GM12892 (cell line): ENCODE results near the gene PEAK1.

ENCODE experiments used
- POLR2A ChIP-seq: IDR thresholded peaks from 2 replicates; pipeline ENCODE4 v1.6.1; 2011; ENCODE audit warnings: low read depth, low read length, control low read depth
- POLR2AphosphoS5 ChIP-seq: IDR thresholded peaks from 2 replicates; pipeline ENCODE4 v1.6.1; 2011; ENCODE audit warnings: low read depth, low read length, control low read depth
- TAF1 ChIP-seq: IDR thresholded peaks from 2 replicates; pipeline ENCODE4 v1.6.1; 2011; ENCODE audit warnings: low read depth, mild to moderate bottlenecking, control low read depth, low read length, borderline replicate concordance

GRCh38 chr15:77179541-77179998, 240.3 kb downstream of the PEAK1 start:
- TF ChIP-seq POLR2AphosphoS5 (no peak), POLR2A (no peak), TAF1 (no peak)
